A549 (cell line): ENCODE measurements around the gene SAMMSON. TPM values are rescaled to one million over a fixed set of nuclear protein-coding genes. Genes with fewer than 3 reads are reported as not detected.

Experiments used
- ATAC-seq, 2 experiments: fragments of 200-7000 bp in 1 of 2; fragments of >200 bp in 1 of 2; cut with Nextera tagmentation in 1 of 2; cut with Tn5 transposase in 1 of 2; 3 replicates each; pipeline versions ENCODE4 v1.8.0 to v1.9.1; 2018 to 2020; ENCODE audit warnings: mild to moderate bottlenecking in 1 of 2, moderate library complexity in 1 of 2
- CTCF ChIA-PET: fragments of 300-600 bp; sonication (Branson Sonifier 250); formaldehyde crosslinking; extraction: SDS; loops from one replicate; lab custom pipeline; 2021; ENCODE audit warnings: antibody characterized with exemption, inconsistent platforms; lab: Yijun Ruan, JAX
- POLR2A ChIA-PET: fragments of 350-600 bp; formaldehyde crosslinking; extraction: SDS; loops from one replicate; lab custom pipeline; 2021; ENCODE audit warnings: antibody characterized with exemption, inconsistent platforms; lab: Yijun Ruan, JAX
- DNase-seq, 2 experiments: peaks; one replicate each; pipeline versions ENCODE4 v3.0.0 to v3.0.0-alpha.2; 2011 to 2016; ENCODE audit warnings: low read depth in 1 of 2, low spot score in 1 of 2
- FAIRE-seq: peaks from 2 replicates; lab custom pipeline; 2011; peaks lifted over from hg19 to GRCh38; lab: Jason Lieb, UNC
- H3K27ac ChIP-seq, 2 experiments: fragments of >200 bp; sonication (Bioruptor Twin); formaldehyde crosslinking; 3 replicates each; pipeline ENCODE4 v1.5.1; 2016 to 2017
- H3K4me1 ChIP-seq: fragments of >200 bp; sonication (Bioruptor Twin); formaldehyde crosslinking; 3 replicates; pipeline ENCODE4 v1.6.1; 2016
- H3K4me2 ChIP-seq: fragments of >200 bp; sonication (Bioruptor Twin); formaldehyde crosslinking; 3 replicates; pipeline ENCODE4 v1.6.1; 2016
- H3K4me3 ChIP-seq: fragments of >200 bp; sonication (Bioruptor Twin); formaldehyde crosslinking; 3 replicates; pipeline ENCODE4 v1.5.1; 2016
- H3K9me3 ChIP-seq: fragments of >200 bp; sonication (Bioruptor Twin); formaldehyde crosslinking; 3 replicates; pipeline ENCODE4 v1.6.1; 2016
- BHLHE40 ChIP-seq: IDR thresholded peaks from 2 replicates; pipeline ENCODE4 v1.6.1; 2012; ENCODE audit warnings: low read depth, low read length, inconsistent platforms
- CBX2 ChIP-seq: fragments of 200-600 bp; sonication (generic); IDR thresholded peaks from 2 replicates; pipeline ENCODE4 v1.6.1; 2016; ENCODE audit warnings: low read depth, mild to moderate bottlenecking, borderline replicate concordance
- CBX8 ChIP-seq: fragments of 200-600 bp; sonication (generic); IDR thresholded peaks from 2 replicates; pipeline ENCODE4 v1.6.1; 2016
- EHF ChIP-seq: fragments of 250-450 bp; sonication (Bioruptor Pico); IDR thresholded peaks from 2 replicates; pipeline ENCODE4 v1.5.0; 2020; ENCODE audit warnings: mild to moderate bottlenecking
- EHMT2 ChIP-seq: fragments of 200-600 bp; sonication (generic); IDR thresholded peaks from 2 replicates; pipeline ENCODE4 v1.6.1; 2016; ENCODE audit warnings: antibody characterized with exemption, low read depth, mild to moderate bottlenecking, moderate library complexity
- EP300 ChIP-seq, 2 experiments: fragments of >200 bp; sonication (Bioruptor Twin); formaldehyde crosslinking; IDR thresholded peaks; 2 replicates in 1 of 2; 3 replicates in 1 of 2; pipeline ENCODE4 v1.6.1; 2016 to 2017
- FOSB ChIP-seq: fragments of 250-450 bp; sonication (Bioruptor Pico); IDR thresholded peaks from 2 replicates; pipeline ENCODE4 v1.5.0; 2020; ENCODE audit warnings: mild to moderate bottlenecking, moderate library complexity
- FOXS1 ChIP-seq: fragments of 250-450 bp; sonication (Bioruptor Pico); IDR thresholded peaks from 2 replicates; pipeline ENCODE4 v1.5.0; 2020; ENCODE audit warnings: mild to moderate bottlenecking, moderate library complexity
- GATA3 ChIP-seq: IDR thresholded peaks from 2 replicates; pipeline ENCODE4 v1.6.1; 2012; ENCODE audit warnings: borderline replicate concordance
- KDM5A ChIP-seq: fragments of 200-600 bp; sonication (generic); IDR thresholded peaks from 2 replicates; pipeline ENCODE4 v1.6.1; 2016; ENCODE audit warnings: antibody characterized with exemption, mild to moderate bottlenecking
- NR3C1 ChIP-seq: fragments of >200 bp; sonication (Bioruptor Twin); formaldehyde crosslinking; IDR thresholded peaks from 3 replicates; pipeline ENCODE4 v1.6.1; 2017
- PHF8 ChIP-seq: fragments of 200-600 bp; sonication (generic); IDR thresholded peaks from 2 replicates; pipeline ENCODE4 v1.6.1; 2016; ENCODE audit warnings: low read depth, mild to moderate bottlenecking, antibody characterized with exemption, moderate library complexity, borderline replicate concordance
- POLR2AphosphoS2 ChIP-seq: conservative IDR thresholded peaks from 2 replicates; pipeline ENCODE4 v1.6.1; 2012; ENCODE audit warnings: low read length, improper control_type of control experiment, inconsistent platforms
- RARB ChIP-seq: fragments of 250-450 bp; sonication (Bioruptor Pico); IDR thresholded peaks from 2 replicates; pipeline ENCODE4 v1.8.0; 2021; ENCODE audit warnings: mild to moderate bottlenecking, moderate library complexity
- SREBF2 ChIP-seq: fragments of 450-650 bp; IDR thresholded peaks from 2 replicates; pipeline ENCODE4 v1.6.1; 2014; ENCODE audit warnings: mild to moderate bottlenecking, moderate library complexity
- TFCP2L1 ChIP-seq: fragments of 250-450 bp; sonication (Bioruptor Pico); IDR thresholded peaks from 2 replicates; pipeline ENCODE4 v1.5.0; 2021; ENCODE audit warnings: mild to moderate bottlenecking
- TP53 ChIP-seq: fragments of 250-450 bp; sonication (Bioruptor Pico); IDR thresholded peaks from 2 replicates; pipeline ENCODE4 v1.5.0; 2021; ENCODE audit warnings: mild to moderate bottlenecking, moderate library complexity
- ZNF302 ChIP-seq: fragments of 250-450 bp; sonication (Bioruptor Pico); IDR thresholded peaks from 2 replicates; pipeline ENCODE4 v1.9.0; 2021; ENCODE audit warnings: inconsistent platforms, mild to moderate bottlenecking, moderate library complexity
- ZSCAN20 ChIP-seq: fragments of 250-450 bp; sonication (Bioruptor Pico); IDR thresholded peaks from 2 replicates; pipeline ENCODE4 v1.8.0; 2022; ENCODE audit warnings: mild to moderate bottlenecking, moderate library complexity
- WGBS: methylation state at CpG from one replicate; pipeline ENCODE4 v1.1.6; 2017; ENCODE audit errors: missing lambda C conversion rate; 5-methylcytosine and 5-hydroxymethylcytosine counted together
- polyA plus RNA-seq, 4 experiments: library from polyadenylated mRNA; depleted of rRNA in 3 of 4; stranded (reverse); fragments of >200 nt; fragmentation: RNase III in 1 of 4; extraction: RNeasy Plus Mini Kit Qiagen cat#74134 plus additional on column Dnase treatment in 1 of 4; gene quantifications; 2 replicates in 3 of 4; 3 replicates in 1 of 4; pipeline ENCODE4 v1.2.3, GENCODE V29; 2011 to 2017
- TF ChIP-seq, protein P1 (sequence below): fragments of 200-600 bp; sonication (generic); IDR thresholded peaks from 2 replicates; pipeline ENCODE4 v1.6.1; 2016; ENCODE audit warnings: antibody characterized with exemption, mild to moderate bottlenecking, moderate library complexity
- TF ChIP-seq, protein P2 (sequence below): fragments of >200 bp; sonication (Bioruptor Twin); formaldehyde crosslinking; IDR thresholded peaks from 3 replicates; pipeline ENCODE4 v1.5.1; 2016
- TF ChIP-seq, protein P3 (sequence below): fragments of 250-450 bp; sonication (Bioruptor Pico); IDR thresholded peaks from 2 replicates; pipeline ENCODE4 v1.5.0; 2021; ENCODE audit warnings: mild to moderate bottlenecking, moderate library complexity, borderline replicate concordance
- TF ChIP-seq, protein P4 (sequence below): fragments of >200 bp; sonication (Bioruptor Twin); formaldehyde crosslinking; IDR thresholded peaks from 3 replicates; pipeline ENCODE4 v1.6.1; 2016
- TF ChIP-seq, protein P5 (sequence below): fragments of 250-450 bp; sonication (Bioruptor Pico); IDR thresholded peaks from 2 replicates; pipeline ENCODE4 v1.5.0; 2020; ENCODE audit warnings: low read depth, mild to moderate bottlenecking, moderate library complexity

The SAMMSON gene
- polyA plus RNA-seq, 2 of the 4 experiments (the other 2 are of a cell fraction) = not detected

DNA sequence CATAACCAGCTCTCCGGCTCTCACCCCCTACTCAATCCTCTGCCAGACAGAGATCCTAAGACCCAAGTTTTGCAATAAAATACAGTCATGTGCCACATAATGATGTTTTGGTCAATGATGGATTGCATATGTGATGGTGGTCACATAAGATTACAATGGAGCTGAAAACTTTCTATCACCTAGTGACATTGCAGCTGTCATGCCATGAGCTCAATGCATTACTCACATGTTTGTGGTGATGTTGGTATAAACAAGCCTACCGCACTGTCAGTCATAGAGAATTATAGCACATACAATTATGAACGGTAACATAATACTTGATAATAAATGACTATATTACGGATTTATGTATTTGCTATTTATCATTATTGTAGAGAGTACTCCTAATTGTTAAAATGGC, 26.9 kb upstream of the SAMMSON start:
- Histone ChIP-seq H3K4me2 (no peak overlapping the region), H3K9me3 (peaks cover 6% of the 10 kb centered on the region)
- 91% methylated on average over 4 of the region's 4 CpGs for WGBS
- ATAC-seq (no peak), DNase-seq (no peak), FAIRE-seq (no peak)
- ChIA-PET POLR2A (no interaction called here), CTCF (interaction anchor here (1.2 kb wide), 1 partner anchor 12 kb away, joined by 3 read pairs; no protein-coding TSS in a partner anchor)
- TF ChIP-seq EHF (CRISPR knock-in tag) (no peak), TP53 (no peak), FOXS1 (CRISPR knock-in tag) (no peak), PHF8 (no peak), RARB (CRISPR knock-in tag) (no peak), EHMT2 (no peak), FOSB (CRISPR knock-in tag) (no peak), ZNF302 (CRISPR knock-in tag) (no peak), KDM5A (no peak), TFCP2L1 (no peak), NR3C1 (no peak), CBX8 (no peak), SREBF2 (no peak)
- TF ChIP-seq, protein P1, sequence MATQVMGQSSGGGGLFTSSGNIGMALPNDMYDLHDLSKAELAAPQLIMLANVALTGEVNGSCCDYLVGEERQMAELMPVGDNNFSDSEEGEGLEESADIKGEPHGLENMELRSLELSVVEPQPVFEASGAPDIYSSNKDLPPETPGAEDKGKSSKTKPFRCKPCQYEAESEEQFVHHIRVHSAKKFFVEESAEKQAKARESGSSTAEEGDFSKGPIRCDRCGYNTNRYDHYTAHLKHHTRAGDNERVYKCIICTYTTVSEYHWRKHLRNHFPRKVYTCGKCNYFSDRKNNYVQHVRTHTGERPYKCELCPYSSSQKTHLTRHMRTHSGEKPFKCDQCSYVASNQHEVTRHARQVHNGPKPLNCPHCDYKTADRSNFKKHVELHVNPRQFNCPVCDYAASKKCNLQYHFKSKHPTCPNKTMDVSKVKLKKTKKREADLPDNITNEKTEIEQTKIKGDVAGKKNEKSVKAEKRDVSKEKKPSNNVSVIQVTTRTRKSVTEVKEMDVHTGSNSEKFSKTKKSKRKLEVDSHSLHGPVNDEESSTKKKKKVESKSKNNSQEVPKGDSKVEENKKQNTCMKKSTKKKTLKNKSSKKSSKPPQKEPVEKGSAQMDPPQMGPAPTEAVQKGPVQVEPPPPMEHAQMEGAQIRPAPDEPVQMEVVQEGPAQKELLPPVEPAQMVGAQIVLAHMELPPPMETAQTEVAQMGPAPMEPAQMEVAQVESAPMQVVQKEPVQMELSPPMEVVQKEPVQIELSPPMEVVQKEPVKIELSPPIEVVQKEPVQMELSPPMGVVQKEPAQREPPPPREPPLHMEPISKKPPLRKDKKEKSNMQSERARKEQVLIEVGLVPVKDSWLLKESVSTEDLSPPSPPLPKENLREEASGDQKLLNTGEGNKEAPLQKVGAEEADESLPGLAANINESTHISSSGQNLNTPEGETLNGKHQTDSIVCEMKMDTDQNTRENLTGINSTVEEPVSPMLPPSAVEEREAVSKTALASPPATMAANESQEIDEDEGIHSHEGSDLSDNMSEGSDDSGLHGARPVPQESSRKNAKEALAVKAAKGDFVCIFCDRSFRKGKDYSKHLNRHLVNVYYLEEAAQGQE = no peak
- TF ChIP-seq, protein P2, sequence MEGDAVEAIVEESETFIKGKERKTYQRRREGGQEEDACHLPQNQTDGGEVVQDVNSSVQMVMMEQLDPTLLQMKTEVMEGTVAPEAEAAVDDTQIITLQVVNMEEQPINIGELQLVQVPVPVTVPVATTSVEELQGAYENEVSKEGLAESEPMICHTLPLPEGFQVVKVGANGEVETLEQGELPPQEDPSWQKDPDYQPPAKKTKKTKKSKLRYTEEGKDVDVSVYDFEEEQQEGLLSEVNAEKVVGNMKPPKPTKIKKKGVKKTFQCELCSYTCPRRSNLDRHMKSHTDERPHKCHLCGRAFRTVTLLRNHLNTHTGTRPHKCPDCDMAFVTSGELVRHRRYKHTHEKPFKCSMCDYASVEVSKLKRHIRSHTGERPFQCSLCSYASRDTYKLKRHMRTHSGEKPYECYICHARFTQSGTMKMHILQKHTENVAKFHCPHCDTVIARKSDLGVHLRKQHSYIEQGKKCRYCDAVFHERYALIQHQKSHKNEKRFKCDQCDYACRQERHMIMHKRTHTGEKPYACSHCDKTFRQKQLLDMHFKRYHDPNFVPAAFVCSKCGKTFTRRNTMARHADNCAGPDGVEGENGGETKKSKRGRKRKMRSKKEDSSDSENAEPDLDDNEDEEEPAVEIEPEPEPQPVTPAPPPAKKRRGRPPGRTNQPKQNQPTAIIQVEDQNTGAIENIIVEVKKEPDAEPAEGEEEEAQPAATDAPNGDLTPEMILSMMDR = no peak
- TF ChIP-seq, protein P3, sequence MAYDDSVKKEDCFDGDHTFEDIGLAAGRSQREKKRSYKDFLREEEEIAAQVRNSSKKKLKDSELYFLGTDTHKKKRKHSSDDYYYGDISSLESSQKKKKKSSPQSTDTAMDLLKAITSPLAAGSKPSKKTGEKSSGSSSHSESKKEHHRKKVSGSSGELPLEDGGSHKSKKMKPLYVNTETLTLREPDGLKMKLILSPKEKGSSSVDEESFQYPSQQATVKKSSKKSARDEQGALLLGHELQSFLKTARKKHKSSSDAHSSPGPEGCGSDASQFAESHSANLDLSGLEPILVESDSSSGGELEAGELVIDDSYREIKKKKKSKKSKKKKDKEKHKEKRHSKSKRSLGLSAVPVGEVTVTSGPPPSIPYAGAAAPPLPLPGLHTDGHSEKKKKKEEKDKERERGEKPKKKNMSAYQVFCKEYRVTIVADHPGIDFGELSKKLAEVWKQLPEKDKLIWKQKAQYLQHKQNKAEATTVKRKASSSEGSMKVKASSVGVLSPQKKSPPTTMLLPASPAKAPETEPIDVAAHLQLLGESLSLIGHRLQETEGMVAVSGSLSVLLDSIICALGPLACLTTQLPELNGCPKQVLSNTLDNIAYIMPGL (CRISPR knock-in tag) = no peak
- TF ChIP-seq, protein P4, sequence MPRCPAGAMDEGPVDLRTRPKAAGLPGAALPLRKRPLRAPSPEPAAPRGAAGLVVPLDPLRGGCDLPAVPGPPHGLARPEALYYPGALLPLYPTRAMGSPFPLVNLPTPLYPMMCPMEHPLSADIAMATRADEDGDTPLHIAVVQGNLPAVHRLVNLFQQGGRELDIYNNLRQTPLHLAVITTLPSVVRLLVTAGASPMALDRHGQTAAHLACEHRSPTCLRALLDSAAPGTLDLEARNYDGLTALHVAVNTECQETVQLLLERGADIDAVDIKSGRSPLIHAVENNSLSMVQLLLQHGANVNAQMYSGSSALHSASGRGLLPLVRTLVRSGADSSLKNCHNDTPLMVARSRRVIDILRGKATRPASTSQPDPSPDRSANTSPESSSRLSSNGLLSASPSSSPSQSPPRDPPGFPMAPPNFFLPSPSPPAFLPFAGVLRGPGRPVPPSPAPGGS = no peak
- TF ChIP-seq, all 56 proteins: peak for 0
- no peaks in the 10 kb centered on the region for H3K4me1 ChIP-seq
- H3K27ac ChIP-seq = no peak overlapping the region
- H3K4me3 ChIP-seq = no peak overlapping the region

DNA sequence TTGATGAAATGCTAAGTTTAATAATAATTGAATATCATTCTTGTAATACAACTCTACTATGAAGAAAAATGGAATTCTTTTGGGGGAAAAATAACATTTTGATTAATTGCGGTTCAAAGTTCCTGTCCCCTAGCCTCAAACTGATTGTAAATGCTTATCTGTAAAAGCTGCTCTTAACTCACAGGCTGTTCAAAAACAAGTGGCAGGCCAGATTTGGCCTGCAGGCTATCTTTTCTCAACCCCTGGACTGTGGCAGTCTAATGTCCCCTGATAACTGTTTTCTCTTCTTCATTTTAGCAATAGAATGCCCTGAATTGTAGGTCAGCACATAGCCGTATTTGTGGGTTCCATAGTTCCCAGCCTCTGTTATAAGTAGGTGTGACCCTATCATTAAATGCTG, 23.5 kb upstream of the SAMMSON start:
- Histone ChIP-seq H3K9me3 (peaks cover 22% of the 10 kb centered on the region), H3K4me3 (no peak overlapping the region), H3K4me2 (no peak overlapping the region), H3K4me1 (no peaks in the 10 kb centered on the region), H3K27ac (no peak overlapping the region)
- ChIA-PET POLR2A (no interaction called here), CTCF (no interaction called here)
- FAIRE-seq (no peak), ATAC-seq (no peak), DNase-seq (no peak)
- 81% methylated on average over 2 of the region's 2 CpGs for WGBS
- TF ChIP-seq GATA3 (no peak), POLR2AphosphoS2 (no peak), ZSCAN20 (no peak), EP300 (IDR thresholded peaks at IDR 0.05) (no peak), BHLHE40 (no peak), CBX2 (no peak), EHF (CRISPR knock-in tag) (no peak)
- TF ChIP-seq, protein P5, sequence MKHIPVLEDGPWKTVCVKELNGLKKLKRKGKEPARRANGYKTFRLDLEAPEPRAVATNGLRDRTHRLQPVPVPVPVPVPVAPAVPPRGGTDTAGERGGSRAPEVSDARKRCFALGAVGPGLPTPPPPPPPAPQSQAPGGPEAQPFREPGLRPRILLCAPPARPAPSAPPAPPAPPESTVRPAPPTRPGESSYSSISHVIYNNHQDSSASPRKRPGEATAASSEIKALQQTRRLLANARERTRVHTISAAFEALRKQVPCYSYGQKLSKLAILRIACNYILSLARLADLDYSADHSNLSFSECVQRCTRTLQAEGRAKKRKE (CRISPR knock-in tag) = no peak
